HuH-7.5 (cell line): Measurements from ENCODE around the gene AFAP1L2.

Experiments used
- DNase-seq: peaks from one replicate; pipeline ENCODE4 v3.0.0; 2011; ENCODE audit warnings: low spot score

Gene AFAP1L2

GRCh38 chr10:114288424-114289095, 115.7 kb downstream of the AFAP1L2 start:
- DNase-seq, result no peak

GRCh38 chr10:114286921-114287320, 117.4 kb downstream of the AFAP1L2 start:
- no peak for DNase-seq

DNA sequence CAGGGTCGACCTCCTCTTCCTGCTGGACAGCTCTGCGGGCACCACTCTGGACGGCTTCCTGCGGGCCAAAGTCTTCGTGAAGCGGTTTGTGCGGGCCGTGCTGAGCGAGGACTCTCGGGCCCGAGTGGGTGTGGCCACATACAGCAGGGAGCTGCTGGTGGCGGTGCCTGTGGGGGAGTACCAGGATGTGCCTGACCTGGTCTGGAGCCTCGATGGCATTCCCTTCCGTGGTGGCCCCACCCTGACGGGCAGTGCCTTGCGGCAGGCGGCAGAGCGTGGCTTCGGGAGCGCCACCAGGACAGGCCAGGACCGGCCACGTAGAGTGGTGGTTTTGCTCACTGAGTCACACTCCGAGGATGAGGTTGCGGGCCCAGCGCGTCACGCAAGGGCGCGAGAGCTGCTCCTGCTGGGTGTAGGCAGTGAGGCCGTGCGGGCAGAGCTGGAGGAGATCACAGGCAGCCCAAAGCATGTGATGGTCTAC, 118.3 kb downstream of the AFAP1L2 start:
- DNase-seq, result no peak

DNA sequence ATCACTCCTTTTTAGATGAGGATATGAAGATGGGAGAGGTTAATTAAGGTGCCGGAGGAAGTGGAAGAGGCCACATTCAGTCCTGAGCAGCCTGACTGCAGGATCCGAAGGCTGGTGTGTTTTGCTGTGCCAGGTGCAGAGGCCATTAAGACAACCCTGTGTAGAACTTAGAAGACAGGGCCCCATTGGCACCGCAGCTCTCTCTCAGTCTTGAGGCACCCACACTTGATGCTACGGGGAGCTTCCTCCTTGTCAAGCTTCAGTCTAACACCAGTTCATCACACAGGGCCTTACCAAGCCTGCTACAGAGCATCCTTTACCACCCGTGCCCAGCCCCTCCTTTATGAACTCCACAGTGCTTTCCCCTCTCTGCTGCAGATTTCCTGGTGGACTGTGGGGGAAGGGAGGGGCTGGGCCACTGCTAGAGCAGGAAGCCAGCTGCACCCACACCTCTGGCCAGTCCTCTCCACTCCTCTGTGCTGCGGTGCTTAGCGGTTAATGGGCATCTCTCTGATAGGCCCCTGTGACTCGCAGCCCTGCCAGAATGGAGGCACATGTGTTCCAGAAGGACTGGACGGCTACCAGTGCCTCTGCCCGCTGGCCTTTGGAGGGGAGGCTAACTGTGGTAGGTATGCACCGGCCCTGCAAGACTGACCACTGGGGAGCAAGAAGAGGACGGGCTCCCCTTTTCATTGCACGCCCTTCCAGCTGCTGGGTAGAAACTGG, 119.8 kb downstream of the AFAP1L2 start:
- no peak for DNase-seq

DNA sequence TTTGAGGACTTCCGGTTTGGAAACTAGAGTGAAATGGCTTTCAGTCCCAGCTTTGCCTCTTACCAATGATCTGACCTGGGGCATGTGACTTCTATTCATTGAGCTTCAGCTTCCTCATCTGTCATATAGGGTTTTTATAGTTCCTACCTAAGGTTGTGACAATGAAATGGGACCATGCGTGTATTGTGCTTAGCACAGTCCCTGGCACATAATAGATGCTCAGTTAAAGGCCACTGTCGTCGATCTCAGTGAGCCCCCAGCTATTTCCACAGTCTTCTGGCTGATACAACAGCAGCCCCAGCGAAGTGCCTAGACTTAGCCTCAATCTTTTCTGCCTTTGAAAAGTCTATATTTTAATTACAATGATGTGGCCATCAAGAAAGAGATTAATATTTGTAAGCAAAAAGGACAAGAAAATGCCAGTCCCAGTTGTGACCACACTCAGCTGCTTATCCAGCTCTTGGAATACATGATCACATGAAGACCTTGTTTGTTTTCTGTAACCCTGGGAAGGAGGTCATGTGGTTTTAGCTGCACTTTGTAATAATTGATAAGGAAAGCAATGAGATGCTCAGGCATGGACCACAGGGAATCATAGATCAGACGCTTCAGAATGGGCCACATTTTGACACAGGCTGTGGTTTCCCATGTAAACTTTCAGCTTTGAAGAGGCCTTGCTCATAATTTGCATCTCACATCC, 120.6 kb downstream of the AFAP1L2 start:
- DNase-seq, result no peak

- no peak for DNase-seq
Measured at GRCh38 chr10:114283091-114283490, 121.2 kb downstream of the AFAP1L2 start.

DNA sequence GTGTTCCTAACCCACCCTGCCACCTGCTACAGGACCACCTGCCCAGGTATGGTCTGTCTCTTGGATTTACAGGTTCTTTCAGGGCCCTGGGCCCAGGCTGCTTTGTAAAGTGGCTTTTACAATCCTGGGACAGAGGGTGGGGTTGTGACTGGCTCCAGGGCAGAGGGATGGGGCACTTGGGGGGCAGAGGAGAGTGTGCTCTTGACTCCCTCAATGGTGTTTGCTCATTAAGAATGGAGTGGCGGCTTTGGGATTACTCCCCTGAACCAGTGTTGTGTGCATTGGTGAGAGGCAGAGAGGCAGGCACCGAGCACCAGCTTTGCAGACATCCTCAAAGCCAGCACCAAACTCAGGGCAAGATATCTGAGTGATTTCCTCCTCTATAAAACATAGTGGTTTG, 121.8 kb downstream of the AFAP1L2 start:
- DNase-seq, result no peak

- no peak for DNase-seq
Measured at GRCh38 chr10:114281461-114281860, 122.8 kb downstream of the AFAP1L2 start.

- DNase-seq, result no peak
Measured at GRCh38 chr10:114281006-114281405, 123.3 kb downstream of the AFAP1L2 start.

- DNase-seq, result no peak
Measured at GRCh38 chr10:114279901-114280644, 124.2 kb downstream of the AFAP1L2 start.

DNA sequence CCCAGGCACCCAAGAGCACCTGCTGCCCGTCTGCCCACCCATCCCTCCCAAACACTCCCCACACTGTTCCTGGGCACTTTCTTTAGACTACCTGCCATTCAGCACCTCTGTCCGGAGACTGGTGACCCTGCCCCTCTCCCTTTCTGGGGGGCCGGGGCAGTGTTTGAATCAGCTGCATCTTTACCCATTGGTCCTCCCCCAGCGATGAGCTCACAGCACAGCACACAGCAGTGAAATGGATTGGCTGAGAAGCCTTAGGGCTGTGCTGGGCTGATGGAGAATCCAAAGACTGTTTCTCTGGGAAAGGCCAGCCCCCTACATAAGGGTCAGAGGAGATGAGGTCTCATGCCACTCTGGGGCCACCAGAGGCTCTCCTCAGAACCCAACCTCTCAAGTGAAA, 125.0 kb downstream of the AFAP1L2 start:
- no peak for DNase-seq

DNA sequence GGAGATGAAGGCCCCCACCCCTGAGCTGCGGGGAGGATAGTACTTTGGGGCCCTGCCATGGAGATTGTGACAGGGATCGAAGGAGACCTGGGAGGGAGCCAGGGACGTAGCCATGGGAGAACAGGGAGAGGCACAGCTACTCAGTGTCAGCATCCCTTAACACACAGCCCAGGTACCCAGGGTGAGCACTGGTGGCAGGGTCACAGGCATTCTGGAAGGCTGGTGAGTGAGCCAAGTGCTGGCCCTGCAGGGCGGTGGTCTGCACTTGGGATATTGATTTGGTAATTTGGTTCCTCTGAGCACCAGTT, 125.5 kb downstream of the AFAP1L2 start:
- DNase-seq, result no peak

- DNase-seq, result no peak
Measured at GRCh38 chr10:114278140-114278883, 126.0 kb downstream of the AFAP1L2 start.

GRCh38 chr10:114276671-114277070, 127.6 kb downstream of the AFAP1L2 start:
- no peak for DNase-seq

DNA sequence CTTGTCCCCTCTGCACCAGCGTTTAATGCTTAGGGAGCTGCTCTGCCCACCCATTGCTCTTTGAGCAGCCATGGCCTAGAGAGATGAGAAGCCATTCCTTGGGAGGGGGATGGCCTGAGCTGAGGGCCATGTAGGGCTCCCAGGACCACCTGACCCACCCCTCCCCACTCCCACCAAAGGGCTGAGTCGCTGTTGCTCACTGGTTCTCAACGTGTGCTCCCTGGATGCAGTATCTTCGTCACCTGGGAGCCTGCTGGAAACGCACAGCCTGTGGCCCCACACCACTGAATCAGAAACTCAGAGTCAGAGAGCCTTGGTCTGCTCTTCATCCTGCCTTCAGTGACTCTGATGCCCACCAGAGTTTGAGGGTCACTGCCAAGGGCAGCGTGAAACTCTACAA, 128.2 kb downstream of the AFAP1L2 start:
- DNase-seq, result no peak

DNA sequence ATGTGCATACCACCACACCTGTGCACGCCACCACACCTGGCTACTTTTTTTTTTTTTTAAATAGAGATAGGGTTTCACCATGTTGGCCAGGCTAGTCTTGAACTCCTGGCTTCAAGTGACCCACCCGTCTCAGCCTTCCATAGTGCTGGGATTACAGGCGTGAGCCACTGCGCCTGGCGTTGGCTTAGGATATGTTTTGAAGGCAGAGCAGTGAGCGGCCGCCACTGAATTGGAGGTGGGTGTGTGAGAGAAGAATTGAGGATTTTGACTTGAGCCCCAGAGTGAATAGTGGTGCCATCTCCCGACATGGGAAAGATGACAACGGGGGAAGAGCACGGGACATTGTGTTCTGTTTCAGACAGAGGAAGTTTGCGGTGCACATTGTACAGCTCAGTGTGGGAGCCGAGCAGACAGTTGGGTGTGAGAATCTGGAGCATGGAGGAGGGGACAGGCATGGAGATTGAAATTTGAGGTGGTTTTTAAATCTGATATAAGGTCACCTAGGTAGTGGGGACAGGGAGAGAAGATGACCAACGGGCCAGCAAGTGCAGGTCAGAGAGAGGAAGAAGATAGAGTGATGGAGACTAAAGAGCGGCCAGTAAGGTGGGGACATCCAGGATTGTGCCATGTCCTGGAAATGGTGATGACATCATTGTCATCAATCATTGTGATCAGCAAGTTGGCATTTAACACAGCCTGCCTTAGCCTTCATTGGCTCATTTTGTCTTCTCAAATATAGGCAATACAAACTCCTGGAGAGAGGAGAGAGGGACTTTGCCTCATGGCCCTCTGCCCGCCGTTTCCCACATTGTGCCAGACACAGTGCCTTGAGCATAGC, 129.5 kb downstream of the AFAP1L2 start:
- no peak for DNase-seq

- DNase-seq, result no peak
Measured at GRCh38 chr10:114273910-114274309, 130.4 kb downstream of the AFAP1L2 start.

GRCh38 chr10:114272696-114273095, 131.6 kb downstream of the AFAP1L2 start:
- no peak for DNase-seq

DNA sequence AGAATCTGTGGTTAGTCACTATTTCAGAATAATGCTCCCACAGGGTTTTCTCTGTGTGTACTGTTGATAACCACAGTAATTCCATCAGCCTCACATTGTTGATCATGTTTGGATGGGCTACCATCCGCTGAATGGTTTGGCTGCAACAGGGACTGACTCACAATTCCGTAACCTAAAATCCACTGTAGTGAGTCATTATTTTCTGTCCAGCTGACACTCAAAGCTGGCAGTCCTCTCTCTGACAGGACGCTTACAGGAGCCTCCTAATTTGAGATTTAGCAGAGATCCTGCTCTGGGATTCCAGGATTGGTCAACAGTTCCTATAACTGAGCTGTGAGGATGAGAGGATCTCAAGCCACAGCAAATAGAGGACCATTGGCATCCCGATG, 132.5 kb downstream of the AFAP1L2 start:
- no peak for DNase-seq

DNA sequence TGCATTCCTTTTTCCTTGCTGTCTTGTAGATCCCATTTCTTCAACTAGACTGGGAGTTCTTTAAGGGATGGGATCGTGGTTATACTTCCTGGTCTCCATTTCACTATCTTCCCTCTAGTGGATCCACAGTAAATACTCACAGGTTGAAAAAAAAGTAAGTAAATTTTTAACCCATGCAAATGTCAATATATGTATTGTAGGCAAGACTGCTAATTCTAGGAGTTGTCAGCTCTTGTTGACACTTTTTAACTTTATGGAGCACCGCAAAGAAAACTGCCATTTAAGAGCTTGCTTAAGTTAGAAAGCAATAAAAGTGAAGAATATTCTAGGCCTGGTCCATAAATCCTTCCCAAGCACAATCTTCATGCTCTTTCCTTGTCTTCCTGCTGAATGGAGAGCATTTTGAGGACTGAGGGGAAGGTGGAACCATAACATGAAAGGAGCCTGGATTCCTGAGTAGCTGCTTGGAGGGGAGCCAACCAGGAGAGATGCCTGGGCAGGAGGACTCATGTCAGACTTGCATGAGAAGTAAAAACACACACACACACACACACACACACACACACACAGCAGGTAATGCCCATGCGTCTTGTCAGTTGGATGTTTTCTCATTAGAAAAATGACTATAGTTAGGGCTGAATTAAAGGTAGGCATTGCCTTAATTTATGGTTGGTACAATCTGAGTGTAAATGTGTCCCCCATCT, 133.1 kb downstream of the AFAP1L2 start:
- no peak for DNase-seq
